ENCODE results near the gene RHBDL1. TPM values are rescaled to one million over a fixed set of nuclear protein-coding genes. Genes with fewer than 3 reads are reported as not detected.
"Not testable (repeated sequence)": the region's sequence is repeated elsewhere in the genome, so short reads cannot be mapped to it uniquely, and the experiment has no call there.

RHBDL1 gene
- total RNA-seq, 3 donors from 2014 or later, result 0.52 to 0.71 (median 0.53) TPM

DNA sequence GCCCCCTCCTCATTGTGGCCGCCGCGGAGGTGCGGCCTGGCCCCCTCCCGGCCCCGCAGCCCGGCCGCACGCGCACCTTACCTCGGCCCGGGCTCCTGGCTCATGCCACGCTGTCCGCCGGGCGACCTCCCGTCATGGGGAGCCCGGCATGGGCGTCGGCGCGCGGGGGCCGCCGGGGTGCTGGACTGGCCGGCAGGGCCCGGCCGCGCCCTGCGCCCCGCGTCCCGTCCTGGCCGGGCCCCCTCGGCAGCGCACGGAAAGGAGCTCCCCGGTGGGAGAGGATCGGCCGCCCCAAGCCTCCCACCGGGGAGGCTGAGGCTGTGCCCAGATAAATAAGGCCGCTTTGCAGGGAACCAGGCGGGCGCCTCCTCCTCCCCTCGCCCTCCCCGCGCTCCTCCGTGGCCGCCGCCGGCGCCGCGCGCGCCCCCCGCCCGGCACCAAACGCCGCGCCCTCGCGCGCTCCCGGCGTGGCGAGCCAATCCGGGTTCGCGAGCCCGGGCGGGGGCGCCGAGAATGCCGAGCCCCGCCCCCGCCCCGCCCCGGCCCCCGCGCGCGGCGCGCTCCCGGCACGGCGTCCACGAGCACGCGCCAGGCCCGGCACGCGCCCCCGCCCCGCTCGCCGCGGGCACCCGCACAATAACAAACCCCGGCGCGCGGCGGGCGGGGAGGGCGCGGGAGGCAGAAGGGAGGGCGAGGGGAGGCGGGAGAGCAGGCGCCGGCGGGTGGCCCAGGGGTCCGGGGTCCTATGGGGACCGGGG is 30.1 kb downstream of the RHBDL1 start, which contains the start of gene FBXL16:
Gene FBXL16, minus strand, starts transcription at position 371 of the 758 bp plus-strand sequence. CDS start 8,396 bp downstream, outside the sequence.
- no peaks in the 10 kb centered on the region for H3K36me3 Mint-ChIP-seq (ENCODE audit: insufficient read depth)
- ATAC-seq (peak in 1 of 2 donors; percentile 5), DNase-seq (no peak)
- H3K9me3 Mint-ChIP-seq, result no peaks in the 10 kb centered on the region
- H3K4me1 Mint-ChIP-seq (ENCODE audit: low read depth), result peaks cover 4% of the 10 kb centered on the region
- H3K27me3 Mint-ChIP-seq (ENCODE audit: low read depth), result peaks cover 55% of the 10 kb centered on the region
- H3K4me3 Mint-ChIP-seq, result peak within 1 kb of the TSS; percentile 56

DNA sequence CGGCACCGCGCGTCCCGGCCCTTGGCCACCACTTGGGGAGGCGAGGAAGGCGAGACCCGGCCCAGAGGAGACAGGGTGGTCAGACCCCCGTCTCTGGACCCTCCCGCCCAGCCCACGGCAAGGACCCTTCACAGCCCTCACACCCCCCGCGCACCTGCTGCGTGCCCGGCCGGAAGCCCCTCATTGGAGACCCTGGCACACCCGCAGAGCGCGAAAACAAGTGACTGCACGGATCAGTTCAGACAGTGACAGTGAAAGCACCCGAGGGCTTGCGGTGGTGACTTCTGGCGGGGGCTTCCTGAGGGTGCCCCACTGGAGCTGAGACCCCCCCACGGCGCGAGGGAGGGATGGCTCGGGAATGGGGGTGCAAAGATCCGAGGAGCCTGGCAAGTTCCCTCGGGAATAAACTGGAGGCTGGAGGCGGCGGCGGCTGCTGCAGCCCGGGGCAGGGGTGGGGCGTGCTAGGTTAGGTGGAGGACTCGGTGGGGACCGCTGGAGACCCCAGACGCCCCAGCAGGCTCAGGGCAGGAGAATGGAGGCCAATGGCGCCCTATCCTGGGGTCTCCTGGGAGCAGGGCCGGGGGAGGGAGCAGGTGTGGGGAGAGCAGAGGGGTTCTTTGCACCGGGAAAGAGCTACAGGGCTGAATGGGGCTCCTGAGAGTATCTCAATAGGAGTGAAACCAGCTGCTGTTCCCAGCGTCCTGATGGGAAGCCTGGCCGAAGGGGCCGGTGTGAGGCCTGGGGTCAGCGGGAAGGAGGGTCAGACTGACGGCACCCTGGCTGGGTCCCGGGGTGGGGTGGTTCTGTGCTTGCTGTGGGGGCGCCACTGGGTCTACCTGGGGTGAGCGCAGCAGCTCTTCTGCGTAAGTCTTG is 31.0 kb downstream of the RHBDL1 start:
- peak overlapping the region; percentile 56 for H3K4me3 Mint-ChIP-seq
- peaks cover 4% of the 10 kb centered on the region for H3K4me1 Mint-ChIP-seq (ENCODE audit: low read depth)
- no peaks in the 10 kb centered on the region for H3K36me3 Mint-ChIP-seq (ENCODE audit: insufficient read depth)
- H3K27me3 Mint-ChIP-seq (ENCODE audit: low read depth), result peaks cover 56% of the 10 kb centered on the region
- H3K9me3 Mint-ChIP-seq, result no peaks in the 10 kb centered on the region
- DNase-seq (no peak), ATAC-seq (peak in 1 of 2 donors; percentile 19)

- Mint-ChIP-seq H3K4me3 (no peak overlapping the region), H3K27me3 (ENCODE audit: low read depth) (peaks cover 53% of the 10 kb centered on the region), H3K4me1 (ENCODE audit: low read depth) (peaks cover 4% of the 10 kb centered on the region), H3K36me3 (ENCODE audit: insufficient read depth) (no peaks in the 10 kb centered on the region), H3K9me3 (no peaks in the 10 kb centered on the region)
- ATAC-seq, result no peak
- DNase-seq, result no peak
Observed at GRCh38 chr16:707062-707538, 31.6 kb downstream of the RHBDL1 start.

- Mint-ChIP-seq H3K9me3 (no peaks in the 10 kb centered on the region), H3K27me3 (ENCODE audit: low read depth) (peaks cover 50% of the 10 kb centered on the region), H3K4me3 (no peak overlapping the region), H3K36me3 (ENCODE audit: insufficient read depth) (no peaks in the 10 kb centered on the region), H3K4me1 (ENCODE audit: low read depth) (peaks cover 2% of the 10 kb centered on the region)
- no peak for ATAC-seq
- no peak for DNase-seq
Observed at GRCh38 chr16:708019-708418, 32.5 kb downstream of the RHBDL1 start.

DNA sequence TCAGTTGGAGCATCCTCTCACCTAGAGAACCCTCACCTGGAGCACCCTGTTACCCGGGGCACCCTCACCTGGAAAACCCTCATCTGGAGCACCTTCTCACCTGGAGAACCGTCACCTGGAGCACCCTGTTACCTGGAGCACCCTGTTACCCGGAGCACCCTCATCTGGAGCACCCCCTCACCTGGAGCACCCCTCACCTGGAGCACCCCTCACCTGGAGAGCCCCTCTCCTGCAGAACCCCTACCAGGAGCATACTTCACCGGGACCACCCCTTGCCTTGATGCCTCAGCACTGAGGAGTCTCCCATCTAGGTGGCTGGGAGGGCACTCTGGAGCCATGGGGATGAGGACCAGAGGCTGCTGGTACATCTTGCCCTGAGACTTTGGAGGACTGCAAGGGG is 33.5 kb downstream of the RHBDL1 start:
- Mint-ChIP-seq H3K4me3 (no peak overlapping the region), H3K4me1 (ENCODE audit: low read depth) (peaks cover 2% of the 10 kb centered on the region), H3K36me3 (ENCODE audit: insufficient read depth) (no peaks in the 10 kb centered on the region)

GRCh38 chr16:709566-710499 is 34.4 kb downstream of the RHBDL1 start:
- Mint-ChIP-seq H3K4me3 (no peak overlapping the region), H3K27me3 (ENCODE audit: low read depth) (peaks cover 49% of the 10 kb centered on the region), H3K4me1 (ENCODE audit: low read depth) (peaks cover 2% of the 10 kb centered on the region), H3K9me3 (no peaks in the 10 kb centered on the region), H3K36me3 (ENCODE audit: insufficient read depth) (no peaks in the 10 kb centered on the region)
- no peak for ATAC-seq
- DNase-seq, result no peak

More for the DNA sequence above, 33.5 kb downstream of the RHBDL1 start:
- ATAC-seq (no peak), DNase-seq (no peak)
- peaks cover 49% of the 10 kb centered on the region for H3K27me3 Mint-ChIP-seq (ENCODE audit: low read depth)
- no peaks in the 10 kb centered on the region for H3K9me3 Mint-ChIP-seq

- no peak overlapping the region for H3K4me3 Mint-ChIP-seq
- ATAC-seq (no peak), DNase-seq (no peak)
- no peaks in the 10 kb centered on the region for H3K36me3 Mint-ChIP-seq (ENCODE audit: insufficient read depth)
- no peaks in the 10 kb centered on the region for H3K9me3 Mint-ChIP-seq
- H3K27me3 Mint-ChIP-seq (ENCODE audit: low read depth), result peaks cover 49% of the 10 kb centered on the region
- peaks cover 2% of the 10 kb centered on the region for H3K4me1 Mint-ChIP-seq (ENCODE audit: low read depth)
Observed at GRCh38 chr16:710500-711075, 35.1 kb downstream of the RHBDL1 start.

GRCh38 chr16:711084-711483 is 35.6 kb downstream of the RHBDL1 start:
- Mint-ChIP-seq H3K4me3 (no peak overlapping the region), H3K27me3 (ENCODE audit: low read depth) (peaks cover 49% of the 10 kb centered on the region), H3K4me1 (ENCODE audit: low read depth) (peaks cover 2% of the 10 kb centered on the region), H3K36me3 (ENCODE audit: insufficient read depth) (no peaks in the 10 kb centered on the region), H3K9me3 (no peaks in the 10 kb centered on the region)
- no peak for DNase-seq
- ATAC-seq, result no peak

- Mint-ChIP-seq H3K9me3 (no peaks in the 10 kb centered on the region), H3K36me3 (ENCODE audit: insufficient read depth) (no peaks in the 10 kb centered on the region), H3K4me1 (ENCODE audit: low read depth) (no peaks in the 10 kb centered on the region), H3K4me3 (no peak overlapping the region), H3K27me3 (ENCODE audit: low read depth) (peaks cover 47% of the 10 kb centered on the region)
- DNase-seq (peak; percentile 82), ATAC-seq (peak; percentile 50 to 51)
Observed at GRCh38 chr16:711548-712320, 36.3 kb downstream of the RHBDL1 start.

DNA sequence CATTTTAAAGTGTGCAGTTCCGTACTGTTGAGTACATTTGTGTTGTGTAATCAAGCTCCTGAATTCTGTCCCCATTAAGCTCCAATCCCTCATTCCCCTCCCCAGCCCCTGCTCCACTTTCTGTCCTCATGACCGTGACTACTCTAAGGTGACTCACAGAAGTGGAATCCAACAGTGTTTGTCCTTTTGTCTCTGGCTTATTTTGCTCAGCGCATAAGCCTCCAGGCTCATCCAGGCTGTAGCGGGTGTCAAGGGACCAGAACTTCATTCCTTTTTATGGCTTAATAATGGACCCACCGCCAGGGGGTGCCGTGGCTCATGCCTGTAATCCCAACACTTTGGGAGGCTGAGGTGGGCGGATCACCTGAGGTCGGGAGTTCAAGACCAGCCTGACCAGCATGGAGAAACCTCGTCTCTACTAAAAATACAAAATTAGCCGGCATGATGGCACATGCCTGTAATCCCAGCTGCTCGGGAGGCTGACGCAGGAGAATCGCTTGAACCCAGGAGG is 37.3 kb downstream of the RHBDL1 start:
- not testable (repeated sequence) for H3K4me1 Mint-ChIP-seq (ENCODE audit: low read depth); H3K9me3 Mint-ChIP-seq; H3K36me3 Mint-ChIP-seq (ENCODE audit: insufficient read depth); H3K4me3 Mint-ChIP-seq; ATAC-seq
- peaks cover 38% of the 10 kb centered on the region for H3K27me3 Mint-ChIP-seq (ENCODE audit: low read depth)
- DNase-seq, result peak; percentile 36

DNA sequence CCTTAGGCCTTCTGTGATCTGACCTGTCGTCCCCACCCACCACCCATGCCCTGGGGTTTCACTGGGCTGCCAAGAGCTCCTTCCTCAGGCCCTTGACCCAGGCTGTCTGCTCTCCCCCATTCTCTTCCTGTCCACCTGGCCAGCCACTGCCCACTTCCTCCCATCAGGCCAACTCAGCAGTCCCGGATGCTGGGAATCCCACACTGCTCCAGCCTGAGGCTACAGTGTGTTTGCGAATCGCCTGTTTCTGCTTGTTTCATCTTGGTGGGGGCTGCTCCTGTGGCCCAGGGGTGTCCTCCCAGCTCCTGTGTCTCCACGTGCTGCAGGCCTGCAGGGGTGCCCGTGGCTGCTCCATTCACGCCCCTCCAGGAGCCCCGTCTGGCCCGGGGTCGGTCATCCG is 38.6 kb downstream of the RHBDL1 start:
- H3K9me3 Mint-ChIP-seq, result no peaks in the 10 kb centered on the region
- H3K4me3 Mint-ChIP-seq, result no peak overlapping the region
- H3K36me3 Mint-ChIP-seq (ENCODE audit: insufficient read depth), result no peaks in the 10 kb centered on the region
- H3K4me1 Mint-ChIP-seq (ENCODE audit: low read depth), result peaks cover under 1% of the 10 kb centered on the region
- peaks cover 26% of the 10 kb centered on the region for H3K27me3 Mint-ChIP-seq (ENCODE audit: low read depth)
- no peak for ATAC-seq
- DNase-seq, result no peak

DNA sequence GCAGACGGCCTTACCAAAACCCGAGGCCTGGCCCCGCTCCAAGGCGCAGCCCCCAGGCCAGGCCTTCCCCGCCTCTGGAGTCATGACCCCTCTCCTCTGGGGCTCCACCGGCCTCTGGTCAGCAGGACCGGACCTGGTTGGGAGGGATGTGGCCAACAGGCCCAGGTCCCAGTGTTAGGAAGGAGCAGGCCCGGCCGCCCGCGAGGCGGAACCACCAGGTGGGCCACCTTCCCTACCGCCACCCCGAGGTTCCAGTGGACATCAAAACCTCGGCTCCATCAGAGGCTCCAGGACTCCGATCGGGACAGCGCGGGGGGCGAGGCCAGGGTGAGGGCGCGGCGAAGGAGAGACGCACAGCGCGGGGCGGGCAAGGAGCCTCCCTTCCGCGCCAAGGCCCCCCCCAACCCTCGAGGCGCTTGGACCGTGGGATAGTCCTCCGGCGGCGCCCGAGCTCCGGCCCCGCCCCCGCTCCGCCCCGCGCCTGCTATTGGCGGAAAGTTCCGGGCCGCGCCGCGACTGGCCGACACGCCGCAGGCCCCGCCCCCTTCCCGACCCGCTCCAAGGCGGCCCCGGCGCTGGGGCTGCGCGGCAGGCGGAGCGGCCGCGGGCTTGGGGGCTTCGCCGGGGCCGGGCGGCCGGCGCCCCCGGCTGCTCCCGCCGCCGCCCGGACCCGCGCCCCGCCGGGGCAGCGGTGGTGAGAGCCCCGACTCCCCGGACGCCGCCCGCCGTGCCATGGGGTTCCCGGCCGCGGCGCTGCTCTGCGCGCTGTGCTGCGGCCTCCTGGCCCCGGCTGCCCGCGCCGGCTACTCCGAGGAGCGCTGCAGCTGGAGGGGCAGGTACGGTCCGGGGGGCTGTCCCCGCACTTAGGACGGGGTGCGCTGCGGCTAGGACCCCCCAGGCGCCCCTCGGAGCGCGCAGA is 39.3 kb downstream of the RHBDL1 start, which contains the start of gene METRN:
Gene METRN, plus strand, starts transcription at position 561 of the 919 bp plus-strand sequence. Its CDS starts 172 bp downstream, at position 733.
- peaks cover 4% of the 10 kb centered on the region for H3K4me1 Mint-ChIP-seq (ENCODE audit: low read depth)
- H3K27me3 Mint-ChIP-seq (ENCODE audit: low read depth), result peaks cover 20% of the 10 kb centered on the region
- no peaks in the 10 kb centered on the region for H3K9me3 Mint-ChIP-seq
- H3K4me3 Mint-ChIP-seq, result peak within 1 kb of the TSS; percentile 60
- ATAC-seq (peak; percentile 90), DNase-seq (peak; percentile 87)
- no peaks in the 10 kb centered on the region for H3K36me3 Mint-ChIP-seq (ENCODE audit: insufficient read depth)
